CD4-positive, alpha-beta T cell treated with Interleukin-10 for 1 hour (primary cell): ENCODE results near the gene EPB41L2.
"Not testable (repeated sequence)": the region's sequence is repeated elsewhere in the genome, so short reads cannot be mapped to it uniquely, and the experiment has no call there.

Experiments used
- DNase-seq: peaks from one replicate; pipeline ENCODE4 v3.0.0-alpha.2; 2020

EPB41L2 gene

DNA sequence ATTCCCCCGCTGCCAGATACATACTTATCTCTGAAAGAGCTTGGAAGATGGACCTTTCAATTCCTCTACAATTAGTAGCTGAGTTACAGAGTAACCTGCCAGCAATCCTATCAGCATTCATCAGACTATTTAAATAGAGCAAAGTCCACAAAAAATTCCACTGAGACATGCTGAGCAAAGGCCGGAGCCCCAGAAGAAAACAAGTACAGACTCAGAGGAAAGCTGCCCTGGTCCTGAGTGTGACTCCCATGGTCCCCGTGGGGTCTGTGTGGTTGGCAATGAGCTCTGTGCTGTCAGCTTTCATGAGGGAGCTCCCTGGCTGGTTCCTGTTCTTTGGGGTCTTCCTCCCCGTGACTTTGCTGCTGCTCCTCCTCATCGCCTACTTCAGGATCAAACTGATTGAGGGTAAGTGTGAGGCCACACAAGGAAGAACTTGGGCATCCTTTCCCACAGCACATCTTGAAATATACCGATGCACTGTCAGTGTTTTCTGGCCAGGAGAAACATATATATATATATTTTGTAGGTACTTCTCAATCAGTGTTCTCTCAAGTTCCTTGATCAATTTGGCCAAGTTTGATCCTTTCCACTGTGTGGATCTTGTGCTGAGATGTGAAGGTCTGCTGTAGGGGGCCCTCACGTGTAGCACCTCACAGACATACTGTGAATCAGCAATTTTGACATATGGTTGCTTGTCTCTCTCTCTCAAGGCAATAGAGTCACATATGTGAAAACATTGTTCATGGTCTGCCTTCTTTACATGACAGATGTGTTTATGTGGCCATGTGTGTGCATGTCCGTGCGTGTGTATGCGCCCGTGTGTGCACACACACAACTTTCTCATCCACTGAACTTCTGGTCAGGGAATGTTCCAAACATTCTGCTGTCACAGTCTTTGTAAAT is 235.5 kb downstream of the EPB41L2 start, which contains the start of gene SMLR1:
SMLR1 (plus strand) TSS at position 160 of the 903 bp plus-strand sequence; CDS start at position 168, 8 bp downstream.
- DNase-seq: no peak

DNA sequence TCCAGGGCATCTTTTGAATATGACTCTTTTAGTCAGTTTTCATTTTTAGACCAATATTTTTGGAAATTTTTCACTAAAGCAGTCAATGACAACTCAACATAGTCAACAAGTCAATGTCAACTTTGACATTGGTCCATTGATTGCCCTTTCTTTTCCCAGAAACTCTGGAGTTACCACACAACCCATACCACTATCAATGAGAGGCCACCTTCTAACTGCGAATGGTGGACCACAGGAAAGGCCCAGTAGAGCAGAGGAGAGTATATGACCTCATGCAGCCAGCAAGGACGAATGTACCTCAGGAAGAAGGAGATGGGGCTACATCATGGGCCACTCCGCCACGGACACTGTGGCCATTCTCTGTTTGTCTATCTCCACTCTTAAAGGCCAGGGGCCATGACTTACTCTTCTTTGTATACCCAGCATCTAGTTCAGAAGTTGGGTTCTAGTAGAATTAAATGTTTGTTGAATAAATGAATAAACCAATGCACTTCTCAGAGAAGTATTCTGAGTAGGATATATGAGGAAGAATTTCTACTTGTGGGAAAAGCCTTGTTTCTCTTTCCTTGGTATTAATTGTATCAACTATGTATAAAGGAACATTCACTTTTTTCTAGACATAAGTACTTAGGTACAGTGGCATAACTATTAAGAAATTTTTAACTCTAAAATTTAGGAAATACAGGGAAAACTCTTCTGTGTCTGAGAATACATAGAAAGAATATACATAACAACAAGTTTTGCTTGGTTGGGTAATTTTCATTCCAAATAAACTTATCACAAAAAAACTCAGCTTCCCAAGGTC is 236.4 kb downstream of the EPB41L2 start:
- no peak for DNase-seq

DNA sequence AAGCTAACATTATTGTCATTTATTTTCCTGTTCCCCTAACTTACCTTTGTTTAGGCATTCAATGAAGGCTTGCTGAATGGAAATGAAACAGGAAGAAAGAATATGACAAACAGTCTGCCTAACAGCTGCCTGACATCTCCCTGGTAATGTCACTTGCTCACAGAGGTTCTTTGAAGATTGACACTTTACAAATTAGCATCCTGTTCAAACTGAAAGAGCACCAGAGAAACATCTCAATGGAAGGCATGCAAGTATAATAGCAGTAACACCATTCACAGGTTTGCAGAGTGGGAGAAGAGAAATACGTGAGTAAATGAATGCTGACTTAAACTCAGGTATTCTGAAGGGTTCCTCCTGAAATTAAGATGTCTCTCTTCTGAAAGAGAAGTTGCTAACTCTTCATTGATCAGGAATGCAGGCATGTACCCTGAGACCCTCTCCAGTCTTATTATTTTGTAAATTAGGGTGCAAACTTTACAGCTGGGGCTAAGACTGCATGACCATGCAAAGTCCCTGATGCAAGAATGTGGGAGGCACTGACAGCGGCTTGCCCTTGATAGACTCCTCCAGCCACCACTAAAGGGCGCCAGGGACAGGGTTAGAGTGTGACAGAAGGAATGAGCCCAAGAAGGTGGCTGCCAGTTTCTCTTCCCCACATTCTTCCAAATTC is 237.1 kb downstream of the EPB41L2 start:
- no peak for DNase-seq

- no peak for DNase-seq
Observed at GRCh38 chr6:130824978-130825694, 237.9 kb downstream of the EPB41L2 start.

- DNase-seq: no peak
Observed at GRCh38 chr6:130822736-130823135, 240.3 kb downstream of the EPB41L2 start.

DNA sequence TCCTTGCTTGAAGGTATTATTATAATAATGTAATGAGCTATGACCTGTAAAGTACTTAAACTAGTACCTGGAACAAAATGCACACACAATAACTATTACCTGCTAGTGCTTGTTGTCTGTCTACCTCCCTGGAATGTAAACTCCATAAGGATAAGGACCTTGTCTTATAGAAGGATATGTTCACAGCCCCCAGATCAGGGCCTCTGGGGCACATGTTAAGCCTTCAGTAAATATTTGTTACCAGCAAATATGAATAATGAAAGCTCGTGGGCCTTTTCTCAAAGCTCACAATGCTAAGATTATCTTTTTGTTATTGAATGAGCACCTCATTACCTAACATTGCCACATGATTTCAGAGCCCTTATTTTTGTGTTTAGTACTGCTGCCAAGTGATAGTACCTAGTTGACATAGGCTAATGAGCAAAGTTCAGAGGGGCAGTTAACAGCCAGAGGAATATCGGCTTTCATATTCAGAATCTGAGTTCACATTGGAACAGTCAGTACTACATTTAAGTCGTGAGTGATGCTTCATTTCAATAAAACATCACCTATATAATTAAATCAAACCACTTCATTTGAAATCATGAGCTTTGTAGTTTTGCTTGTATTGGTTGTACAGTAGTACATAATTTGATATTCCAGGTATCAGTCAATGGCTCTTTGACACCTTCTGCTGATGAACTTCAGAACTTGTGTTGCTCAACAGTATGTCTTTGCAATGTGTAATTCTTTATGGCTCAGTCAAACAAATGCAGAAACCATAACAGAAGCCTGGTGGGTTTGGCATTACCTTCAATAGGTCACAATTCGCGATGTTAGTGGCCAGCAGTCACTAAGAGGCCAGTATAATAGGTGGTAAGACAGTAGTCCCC is 247.6 kb downstream of the EPB41L2 start:
- DNase-seq: no peak

DNA sequence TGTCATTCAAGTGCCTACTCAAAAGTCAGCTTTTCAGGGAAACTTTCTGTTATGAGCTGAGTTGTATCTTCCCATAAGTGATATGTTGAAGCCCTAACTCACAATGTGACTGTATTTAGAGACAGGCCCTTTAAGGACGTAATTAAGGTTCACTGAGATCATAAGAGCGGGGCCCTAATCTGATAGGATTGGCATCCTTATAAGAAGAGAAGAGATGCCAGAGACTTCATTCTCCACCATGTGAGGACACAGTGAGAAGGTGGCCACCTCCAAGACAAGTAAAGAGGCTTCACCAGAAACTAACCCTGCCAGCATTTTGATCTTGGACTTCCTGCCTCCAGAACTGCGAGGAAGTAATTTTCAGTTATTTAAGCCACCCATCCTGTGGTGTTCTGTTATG is 248.5 kb downstream of the EPB41L2 start:
- no peak for DNase-seq

- no peak for DNase-seq
Observed at GRCh38 chr6:130811932-130812331, 251.1 kb downstream of the EPB41L2 start.

DNA sequence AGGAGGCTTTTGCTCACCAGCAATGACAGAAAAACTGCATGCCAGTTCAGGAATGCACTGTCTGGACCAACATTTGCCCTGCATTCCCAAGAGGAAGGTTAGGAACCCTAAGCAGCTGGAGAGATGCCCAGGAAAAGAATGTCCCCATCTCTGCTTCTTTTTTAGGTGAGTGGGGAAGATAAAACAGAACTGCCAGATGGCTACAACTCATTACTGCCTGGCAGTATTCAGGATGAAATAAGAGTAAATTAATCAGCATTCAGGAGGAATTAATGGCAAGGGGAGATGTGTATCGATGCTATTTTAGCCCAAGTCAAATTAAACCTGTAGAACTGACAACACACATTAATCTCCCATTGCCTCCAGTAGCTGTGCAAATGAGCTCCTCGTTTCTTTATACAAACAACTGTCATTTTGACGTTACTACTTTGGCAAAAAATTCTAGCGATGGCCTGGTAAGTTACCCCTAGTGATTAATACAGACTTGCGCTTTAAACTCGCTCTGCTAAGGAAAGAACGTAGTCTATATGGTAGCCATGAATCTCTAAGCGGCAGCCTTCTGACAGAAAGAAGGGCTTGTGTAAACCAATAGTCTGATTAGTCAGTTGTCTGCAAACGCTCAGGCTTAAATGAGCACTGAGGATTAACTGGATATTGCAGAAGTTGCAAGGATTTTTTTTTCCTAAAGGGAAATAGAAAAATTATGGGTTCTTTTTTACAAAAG is 252.6 kb downstream of the EPB41L2 start:
- DNase-seq: no peak

- DNase-seq: not testable (repeated sequence)
Observed at GRCh38 chr6:130801368-130801767, 261.7 kb downstream of the EPB41L2 start.

DNA sequence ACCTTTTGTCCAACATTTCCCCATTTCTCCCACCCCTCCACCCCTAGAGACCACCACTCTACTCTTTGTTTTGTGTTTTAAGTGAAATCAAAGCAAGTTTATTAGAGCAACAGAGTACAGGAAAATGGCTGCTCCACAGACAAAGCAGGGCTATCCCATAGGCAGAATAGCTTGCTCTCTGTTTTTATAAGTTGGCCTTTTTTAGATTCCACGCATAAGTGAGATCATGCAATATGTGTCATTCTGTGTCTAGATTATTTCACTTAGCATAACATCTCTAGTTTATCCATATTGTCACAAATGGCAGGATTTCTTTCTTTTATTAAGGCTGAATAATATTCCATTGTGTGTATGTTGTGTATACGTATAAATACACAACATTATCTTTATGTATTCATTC is 266.0 kb downstream of the EPB41L2 start:
- no peak for DNase-seq

DNA sequence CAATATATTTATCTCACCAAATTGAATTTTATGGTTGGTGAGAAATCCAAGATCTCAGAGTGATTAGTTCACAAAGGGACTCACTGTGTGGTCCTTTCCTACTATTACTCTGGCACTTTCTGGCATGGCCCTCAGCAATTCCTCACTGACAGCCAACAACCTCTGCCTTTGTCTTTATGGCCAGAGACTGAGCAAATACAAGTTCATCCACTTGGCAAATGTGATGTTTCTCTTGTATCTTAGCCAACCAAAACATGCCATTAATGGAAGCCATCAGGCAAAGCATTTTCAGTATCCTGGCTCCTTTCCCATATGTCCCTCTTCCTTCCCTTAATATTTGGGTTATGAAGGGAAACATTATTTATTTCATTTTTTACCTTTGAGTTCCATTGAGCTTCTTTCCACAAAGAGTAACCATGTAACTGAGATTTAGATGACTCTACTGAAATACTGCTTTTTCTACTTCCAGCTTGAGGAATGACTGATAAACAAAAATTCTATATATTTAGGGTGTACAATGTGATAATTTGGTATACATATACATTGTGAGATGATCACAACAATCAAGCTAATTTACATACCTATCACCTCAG is 266.6 kb downstream of the EPB41L2 start:
- DNase-seq: no peak

- DNase-seq: no peak
Observed at GRCh38 chr6:130794738-130795137, 268.3 kb downstream of the EPB41L2 start.

DNA sequence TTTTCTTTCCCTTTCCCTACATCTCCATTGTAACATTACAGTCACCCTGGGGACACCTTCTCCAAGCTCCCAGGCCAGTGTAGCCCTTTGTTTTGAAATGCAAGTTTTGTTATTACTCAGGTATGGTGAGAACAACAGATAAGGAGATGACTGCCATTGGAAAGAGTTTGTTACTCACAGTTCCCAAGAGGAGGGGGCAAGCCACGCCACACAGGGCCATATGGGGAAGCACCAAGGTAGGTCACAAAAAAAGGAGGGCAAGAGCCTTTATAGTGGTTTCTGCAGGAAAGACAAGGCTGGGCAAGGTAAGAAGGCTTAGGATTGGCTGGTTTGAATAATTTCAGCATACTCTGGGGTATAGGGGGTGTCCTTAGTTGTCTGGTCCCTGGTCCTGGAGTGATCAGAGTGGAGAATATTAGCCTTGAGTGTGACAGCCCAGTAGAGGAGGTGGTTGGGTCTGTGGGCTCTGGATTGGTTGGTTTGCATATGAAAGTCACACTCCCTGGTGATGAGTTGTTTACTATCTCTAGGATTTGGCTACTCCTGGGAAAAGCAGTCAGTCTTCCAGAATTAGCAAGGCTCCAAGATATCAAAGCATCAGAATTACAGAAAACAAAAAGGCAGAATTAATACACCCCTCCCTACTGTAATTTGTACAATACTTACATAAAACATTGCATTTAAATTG is 268.9 kb downstream of the EPB41L2 start:
- no peak for DNase-seq
